DOHH2 (cell line): ENCODE data around the gene HDAC4.

Experiments
- CTCF ChIP-seq: fragments of 200-600 bp; sonication (generic); IDR thresholded peaks from one replicate; pipeline ENCODE4 v1.5.1; 2014; ENCODE audit warnings: antibody characterized with exemption, mild to moderate bottlenecking, low read depth, low read length; ENCODE audit not compliant: poor library complexity, severe bottlenecking
- EZH2phosphoT487 ChIP-seq: fragments of 200-600 bp; sonication (generic); IDR thresholded peaks from 2 replicates; pipeline ENCODE4 v1.6.1; 2017; ENCODE audit warnings: borderline replicate concordance, mild to moderate bottlenecking, antibody characterized with exemption, low read length, moderate library complexity, mixed read lengths

DNA sequence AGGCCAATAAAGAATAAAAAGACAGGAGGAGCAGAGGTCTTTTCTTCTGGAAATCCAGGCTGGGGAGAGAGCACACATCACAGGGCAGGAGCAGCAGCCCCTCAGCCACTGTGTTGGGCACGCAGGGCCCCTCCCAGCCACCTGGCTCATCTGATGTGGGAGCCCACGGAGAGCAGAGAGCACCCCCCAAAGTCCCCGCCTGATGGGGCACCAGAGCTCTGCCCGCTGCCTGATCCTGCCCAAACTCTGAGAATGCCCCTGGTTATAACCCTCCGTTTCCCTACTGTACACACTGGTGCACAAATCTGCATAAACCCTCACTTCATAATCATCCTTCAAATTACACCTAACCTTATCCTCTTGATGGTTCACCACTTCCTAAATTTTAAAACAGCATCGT is 111.3 kb downstream of the HDAC4 start:
- TF ChIP-seq CTCF = no peak
- TF ChIP-seq EZH2phosphoT487 = no peak
